HCT116 (cell line): ENCODE data around the gene OTUD7B. TPM values are rescaled to one million over a fixed set of nuclear protein-coding genes. Genes with fewer than 3 reads are reported as not detected.

Experiments
- ATAC-seq: fragments of 200-7000 bp; cut with Tn5 transposase; 2 replicates; pipeline ENCODE4 v1.9.1; 2020; ENCODE audit warnings: mild to moderate bottlenecking, moderate library complexity
- BruUV-seq: library from RNA; stranded (reverse); fragments of 400-500 nt; replicated peaks from 2 replicates; lab custom pipeline; 2021; lab: Mats Ljungman, UMichigan
- CTCF ChIA-PET: fragments of 300-600 bp; sonication (Branson Sonifier 250); formaldehyde crosslinking; loops from one replicate; lab custom pipeline; 2021; ENCODE audit warnings: antibody characterized with exemption; lab: Charles Lee
- POLR2A ChIA-PET: fragments of 300-600, 350-600 bp; sonication (Branson Sonifier 250); formaldehyde crosslinking; loops from one replicate; lab custom pipeline; 2021; ENCODE audit warnings: antibody characterized with exemption; lab: Charles Lee
- RAD21 ChIA-PET, 2 experiments: fragments of 300-600 bp; sonication (Branson Sonifier 250); formaldehyde crosslinking; loops; one replicate each; lab custom pipeline; 2023; ENCODE audit warnings: low total read pairs in 2 of 2; ENCODE audit not compliant: uncharacterized antibody in 2 of 2, unreplicated experiment in 2 of 2, low non-redundant PET in 1 of 2; lab: Charles Lee
- DNase-seq: peaks from one replicate; pipeline ENCODE4 v3.0.0-alpha.2; 2010; ENCODE audit warnings: low read depth, low spot score
- H2AFZ ChIP-seq: fragments of 200-600 bp; shearing (Covaris generic), sonication (generic); 2 replicates; pipeline ENCODE4 v1.6.1; 2017; ENCODE audit warnings: low read depth, mixed run types, mixed read lengths, antibody characterized with exemption, low read length; ENCODE audit not compliant: poor library complexity, severe bottlenecking
- H3K27ac ChIP-seq: 2 replicates; pipeline ENCODE4 v1.5.1; 2012; ENCODE audit warnings: low read depth, low read length
- H3K27me3 ChIP-seq: fragments of 200-600 bp; sonication (generic); 2 replicates; pipeline ENCODE4 v1.6.1; 2016; ENCODE audit warnings: mixed run types, low read length, mixed read lengths; ENCODE audit not compliant: insufficient read depth
- H3K36me3 ChIP-seq, 2 experiments: fragments of 200-500 bp in 1 of 2; fragments of 200-600 bp in 1 of 2; sonication (Bioruptor generic) in 1 of 2; sonication (generic) in 1 of 2; 2 replicates each; pipeline versions ENCODE4 v1.5.1 to v1.6.1; 2014 to 2016; ENCODE audit warnings: low read length in 2 of 2, inconsistent platforms in 1 of 2, mixed read lengths in 1 of 2, mixed run types in 1 of 2; ENCODE audit not compliant: insufficient read depth in 2 of 2, control insufficient read depth in 1 of 2
- H3K4me1 ChIP-seq, 2 experiments: fragments of 200-600 bp in 1 of 2; sonication (generic) in 1 of 2; 2 replicates each; pipeline versions ENCODE4 v1.5.1 to v1.6.1; 2012 to 2017; ENCODE audit warnings: low read length in 2 of 2, inconsistent platforms in 1 of 2, mild to moderate bottlenecking in 1 of 2, mixed read lengths in 1 of 2, mixed run types in 1 of 2, moderate library complexity in 1 of 2; ENCODE audit not compliant: insufficient read depth in 2 of 2, control insufficient read depth in 1 of 2
- H3K4me2 ChIP-seq: fragments of 200-600 bp; sonication (generic); 2 replicates; pipeline ENCODE4 v1.6.1; 2017; ENCODE audit warnings: mixed run types, low read length, mixed read lengths
- H3K4me3 ChIP-seq, 2 experiments: fragments of 200-600 bp in 1 of 2; sonication (generic) in 1 of 2; replicated peaks in 1 of 2; 2 replicates each; pipeline ENCODE4 v1.5.1; 2011 to 2016; ENCODE audit warnings: low read length in 2 of 2, control low read depth in 1 of 2, low read depth in 1 of 2, mild to moderate bottlenecking in 1 of 2, mixed read lengths in 1 of 2, mixed run types in 1 of 2
- H3K79me2 ChIP-seq: fragments of 200-600 bp; sonication (generic); 2 replicates; pipeline ENCODE4 v1.6.1; 2017; ENCODE audit warnings: mild to moderate bottlenecking, mixed run types, low read length, moderate library complexity, mixed read lengths; ENCODE audit not compliant: insufficient read depth
- H3K9ac ChIP-seq: fragments of 200-600 bp; sonication (generic); 2 replicates; pipeline ENCODE4 v1.6.1; 2016; ENCODE audit warnings: low read length, mixed read lengths
- H3K9me2 ChIP-seq: fragments of 200-600 bp; sonication (generic), shearing (Covaris generic); 2 replicates; pipeline ENCODE4 v1.6.1; 2017; ENCODE audit warnings: mixed run types, mild to moderate bottlenecking, moderate library complexity; ENCODE audit not compliant: insufficient read depth
- H3K9me3 ChIP-seq, 2 experiments: fragments of 200-500 bp in 1 of 2; fragments of 200-600 bp in 1 of 2; sonication (Bioruptor generic) in 1 of 2; sonication (generic) in 1 of 2; 2 replicates each; pipeline ENCODE4 v1.6.1; 2014 to 2017; ENCODE audit warnings: low read length in 2 of 2, mixed read lengths in 2 of 2, inconsistent platforms in 1 of 2, low read depth in 1 of 2, mild to moderate bottlenecking in 1 of 2, mixed run types in 1 of 2, moderate library complexity in 1 of 2; ENCODE audit not compliant: control insufficient read depth in 1 of 2, insufficient read depth in 1 of 2
- H4K20me1 ChIP-seq: fragments of 200-600 bp; sonication (generic), shearing (Covaris generic); 2 replicates; pipeline ENCODE4 v1.6.1; 2017; ENCODE audit warnings: mixed run types, mild to moderate bottlenecking, moderate library complexity; ENCODE audit not compliant: insufficient read depth
- ATF3 ChIP-seq: IDR thresholded peaks from 2 replicates; pipeline ENCODE4 v1.6.1; 2012
- CBX3 ChIP-seq: IDR thresholded peaks from 2 replicates; pipeline ENCODE4 v1.6.1; 2012; ENCODE audit warnings: low read depth
- CEBPB ChIP-seq: IDR thresholded peaks from 2 replicates; pipeline ENCODE4 v1.6.1; 2012; ENCODE audit warnings: low read depth
- EGR1 ChIP-seq: IDR thresholded peaks from 2 replicates; pipeline ENCODE4 v1.6.1; 2012; ENCODE audit warnings: low read depth
- ELF1 ChIP-seq: IDR thresholded peaks from 2 replicates; pipeline ENCODE4 v1.6.1; 2012; ENCODE audit warnings: low read depth, borderline replicate concordance
- EZH2 ChIP-seq: fragments of 200-600 bp; sonication (generic); IDR thresholded peaks from 2 replicates; pipeline ENCODE4 v1.6.1; 2017; ENCODE audit warnings: antibody characterized with exemption, mixed run types
- EZH2phosphoT487 ChIP-seq: fragments of 200-600 bp; IDR thresholded peaks from 2 replicates; pipeline ENCODE4 v1.6.1; 2018; ENCODE audit warnings: antibody characterized with exemption, borderline replicate concordance
- FOSL1 ChIP-seq: IDR thresholded peaks from 2 replicates; pipeline ENCODE4 v1.6.1; 2012; ENCODE audit warnings: low read depth
- JUND ChIP-seq: IDR thresholded peaks from 2 replicates; pipeline ENCODE4 v1.6.1; 2012
- MAX ChIP-seq: IDR thresholded peaks from 2 replicates; pipeline ENCODE4 v1.6.1; 2012
- POLR2A ChIP-seq: IDR thresholded peaks from 2 replicates; pipeline ENCODE4 v1.7.0; 2011; ENCODE audit warnings: borderline replicate concordance; ENCODE audit not compliant: insufficient read depth, insufficient read length; ENCODE audit errors: extremely low read depth
- POLR2AphosphoS5 ChIP-seq: IDR thresholded peaks from 2 replicates; pipeline ENCODE4 v1.6.1; 2011; ENCODE audit warnings: mild to moderate bottlenecking, low read depth, low read length, moderate library complexity
- REST ChIP-seq: IDR thresholded peaks from 2 replicates; pipeline ENCODE4 v1.6.1; 2012; ENCODE audit warnings: low read depth
- SIN3A ChIP-seq: IDR thresholded peaks from 2 replicates; pipeline ENCODE4 v1.6.1; 2012; ENCODE audit warnings: low read depth
- SP1 ChIP-seq: IDR thresholded peaks from 2 replicates; pipeline ENCODE4 v1.6.1; 2012; ENCODE audit warnings: low read depth
- TCF7L2 ChIP-seq: IDR thresholded peaks from 2 replicates; pipeline ENCODE4 v1.7.0; 2011; ENCODE audit warnings: borderline replicate concordance, inconsistent platforms; ENCODE audit not compliant: insufficient read depth, insufficient read length; ENCODE audit errors: extremely low read depth
- YY1 ChIP-seq: IDR thresholded peaks from 2 replicates; pipeline ENCODE4 v1.6.1; 2011; ENCODE audit warnings: low read length, low read depth, moderate library complexity, mild to moderate bottlenecking; ENCODE audit not compliant: insufficient replicate concordance; ENCODE audit errors: extremely low read depth
- ZBTB33 ChIP-seq: IDR thresholded peaks from 2 replicates; pipeline ENCODE4 v1.6.1; 2011; ENCODE audit warnings: mild to moderate bottlenecking, low read length, moderate library complexity; ENCODE audit not compliant: insufficient replicate concordance; ENCODE audit errors: extremely low read depth
- ZFX ChIP-seq: fragments of 450-650 bp; IDR thresholded peaks from 2 replicates; pipeline ENCODE4 v1.6.1; 2017
- ZNF274 ChIP-seq: fragments of 200-500 bp; sonication (Bioruptor generic); IDR thresholded peaks from 2 replicates; pipeline ENCODE4 v1.6.1; 2014; ENCODE audit warnings: mild to moderate bottlenecking, low read depth, low read length, inconsistent platforms
- intact Hi-C: fragments of 100-400 bp; cut with micrococcal nuclease; formaldehyde crosslinking; loops from 2 replicates; pipeline ENCODE4 v1.10.0; 2022
- total RNA-seq: library from RNA; stranded (reverse); gene quantifications from one replicate; pipeline ENCODE4 v1.2.1, GENCODE V29; 2021; ENCODE audit not compliant: unreplicated experiment

OTUD7B gene
- total RNA-seq, 1 experiment from 2014 or later, result 23.7 TPM

GRCh38 chr1:149888247-149888998 is 122.1 kb downstream of the OTUD7B start:
- H3K79me2 ChIP-seq, result no peaks in the 10 kb centered on the region
- peaks cover 22 to 45% of the 10 kb centered on the region in 2 experiments for H3K4me1 ChIP-seq
- H3K27me3 ChIP-seq, result no peaks in the 10 kb centered on the region
- DNase-seq (peak; percentile 88), ATAC-seq (peak; percentile 37)
- ChIA-PET RAD21 (interaction anchor here (0.7 to 1.7 kb wide), 3 partner anchors 54 to 299 kb away, joined by 3 to 4 read pairs (median 4); no protein-coding TSS in a partner anchor), CTCF (interaction anchor here (0.6 to 3.3 kb wide), 7 partner anchors 11 to 299 kb away, joined by 3 to 17 read pairs (median 4); partner anchors contain the start of gene BOLA1), POLR2A (interaction anchor here (0.5 to 5.5 kb wide), 21 partner anchors 11 to 473 kb away, joined by 3 to 46 read pairs (median 11); partner anchors contain the start of genes BOLA1, MTMR11, OTUD7B and VPS45)
- intact Hi-C loops, result loop anchor here (1.0 kb wide), 3 partner anchors 39 to 299 kb away; partner anchors contain the start of gene SF3B4
- H3K9ac ChIP-seq, result peak overlapping the region; percentile 87
- peak overlapping the region; percentile 91 for H3K4me2 ChIP-seq
- no peaks in the 10 kb centered on the region for H3K9me2 ChIP-seq
- BruUV-seq, result TSS peak; percentile 35
- no peaks in the 10 kb centered on the region for H3K9me3 ChIP-seq
- no peak overlapping the region for H2AFZ ChIP-seq
- peak overlapping the region; percentile 44 to 63 for H3K4me3 ChIP-seq
- H4K20me1 ChIP-seq, result no peaks in the 10 kb centered on the region
- H3K36me3 ChIP-seq, result no peaks in the 10 kb centered on the region
- peak overlapping the region; percentile 100 for H3K27ac ChIP-seq
- TF ChIP-seq EZH2phosphoT487, result no peak
- TF ChIP-seq POLR2A, result peak; percentile 96
- peak; percentile 83 for TF ChIP-seq YY1
- no peak for TF ChIP-seq ZBTB33
- no peak for TF ChIP-seq EZH2
- peak; percentile 77 for TF ChIP-seq MAX
- TF ChIP-seq JUND, result 0 out of 2 replicates have a peak, but pooled peaks have one; percentile 12
- TF ChIP-seq ELF1, result no peak
- no peak for TF ChIP-seq ZNF274
- no peak for TF ChIP-seq TCF7L2
- TF ChIP-seq EGR1, result no peak
- TF ChIP-seq SP1, result no peak; the same call in 1 of the 2 replicates
- no peak for TF ChIP-seq ZFX
- TF ChIP-seq REST, result no peak
- TF ChIP-seq POLR2AphosphoS5, result peak; percentile 83
- peak; percentile 39 for TF ChIP-seq FOSL1
- TF ChIP-seq CEBPB, result no peak; the same call in 1 of the 2 replicates
- peak; percentile 51; the same call in 1 of the 2 replicates for TF ChIP-seq CBX3
- TF ChIP-seq SIN3A, result peak; percentile 74
- TF ChIP-seq ATF3, result no peak
